HCT116 (cell line): ENCODE results near the gene FLNB. TPM values are rescaled to one million over a fixed set of nuclear protein-coding genes. Genes with fewer than 3 reads are reported as not detected.
"Not testable (repeated sequence)": the region's sequence is repeated elsewhere in the genome, so short reads cannot be mapped to it uniquely, and the experiment has no call there.

Experiments used
- ATAC-seq: fragments of 200-7000 bp; cut with Tn5 transposase; 2 replicates; pipeline ENCODE4 v1.9.1; 2020; ENCODE audit warnings: mild to moderate bottlenecking, moderate library complexity
- BruUV-seq: library from RNA; stranded (reverse); fragments of 400-500 nt; replicated peaks from 2 replicates; lab custom pipeline; 2021; lab: Mats Ljungman, UMichigan
- CTCF ChIA-PET: fragments of 300-600 bp; sonication (Branson Sonifier 250); formaldehyde crosslinking; loops from one replicate; lab custom pipeline; 2021; ENCODE audit warnings: antibody characterized with exemption; lab: Charles Lee
- POLR2A ChIA-PET: fragments of 300-600, 350-600 bp; sonication (Branson Sonifier 250); formaldehyde crosslinking; loops from one replicate; lab custom pipeline; 2021; ENCODE audit warnings: antibody characterized with exemption; lab: Charles Lee
- RAD21 ChIA-PET, 2 experiments: fragments of 300-600 bp; sonication (Branson Sonifier 250); formaldehyde crosslinking; loops; one replicate each; lab custom pipeline; 2023; ENCODE audit warnings: low total read pairs in 2 of 2; ENCODE audit not compliant: uncharacterized antibody in 2 of 2, unreplicated experiment in 2 of 2, low non-redundant PET in 1 of 2; lab: Charles Lee
- DNase-seq: peaks from one replicate; pipeline ENCODE4 v3.0.0-alpha.2; 2010; ENCODE audit warnings: low read depth, low spot score
- H2AFZ ChIP-seq: fragments of 200-600 bp; shearing (Covaris generic), sonication (generic); 2 replicates; pipeline ENCODE4 v1.6.1; 2017; ENCODE audit warnings: low read depth, mixed run types, mixed read lengths, antibody characterized with exemption, low read length; ENCODE audit not compliant: poor library complexity, severe bottlenecking
- H3K27ac ChIP-seq: 2 replicates; pipeline ENCODE4 v1.5.1; 2012; ENCODE audit warnings: low read depth, low read length
- H3K27me3 ChIP-seq: fragments of 200-600 bp; sonication (generic); 2 replicates; pipeline ENCODE4 v1.6.1; 2016; ENCODE audit warnings: mixed run types, low read length, mixed read lengths; ENCODE audit not compliant: insufficient read depth
- H3K36me3 ChIP-seq, 2 experiments: fragments of 200-500 bp in 1 of 2; fragments of 200-600 bp in 1 of 2; sonication (Bioruptor generic) in 1 of 2; sonication (generic) in 1 of 2; 2 replicates each; pipeline versions ENCODE4 v1.5.1 to v1.6.1; 2014 to 2016; ENCODE audit warnings: low read length in 2 of 2, inconsistent platforms in 1 of 2, mixed read lengths in 1 of 2, mixed run types in 1 of 2; ENCODE audit not compliant: insufficient read depth in 2 of 2, control insufficient read depth in 1 of 2
- H3K4me1 ChIP-seq, 2 experiments: fragments of 200-600 bp in 1 of 2; sonication (generic) in 1 of 2; 2 replicates each; pipeline versions ENCODE4 v1.5.1 to v1.6.1; 2012 to 2017; ENCODE audit warnings: low read length in 2 of 2, inconsistent platforms in 1 of 2, mild to moderate bottlenecking in 1 of 2, mixed read lengths in 1 of 2, mixed run types in 1 of 2, moderate library complexity in 1 of 2; ENCODE audit not compliant: insufficient read depth in 2 of 2, control insufficient read depth in 1 of 2
- H3K4me2 ChIP-seq: fragments of 200-600 bp; sonication (generic); 2 replicates; pipeline ENCODE4 v1.6.1; 2017; ENCODE audit warnings: mixed run types, low read length, mixed read lengths
- H3K4me3 ChIP-seq, 2 experiments: fragments of 200-600 bp in 1 of 2; sonication (generic) in 1 of 2; replicated peaks in 1 of 2; 2 replicates each; pipeline ENCODE4 v1.5.1; 2011 to 2016; ENCODE audit warnings: low read length in 2 of 2, control low read depth in 1 of 2, low read depth in 1 of 2, mild to moderate bottlenecking in 1 of 2, mixed read lengths in 1 of 2, mixed run types in 1 of 2
- H3K79me2 ChIP-seq: fragments of 200-600 bp; sonication (generic); 2 replicates; pipeline ENCODE4 v1.6.1; 2017; ENCODE audit warnings: mild to moderate bottlenecking, mixed run types, low read length, moderate library complexity, mixed read lengths; ENCODE audit not compliant: insufficient read depth
- H3K9ac ChIP-seq: fragments of 200-600 bp; sonication (generic); 2 replicates; pipeline ENCODE4 v1.6.1; 2016; ENCODE audit warnings: low read length, mixed read lengths
- H3K9me2 ChIP-seq: fragments of 200-600 bp; sonication (generic), shearing (Covaris generic); 2 replicates; pipeline ENCODE4 v1.6.1; 2017; ENCODE audit warnings: mixed run types, mild to moderate bottlenecking, moderate library complexity; ENCODE audit not compliant: insufficient read depth
- H3K9me3 ChIP-seq, 2 experiments: fragments of 200-500 bp in 1 of 2; fragments of 200-600 bp in 1 of 2; sonication (Bioruptor generic) in 1 of 2; sonication (generic) in 1 of 2; 2 replicates each; pipeline ENCODE4 v1.6.1; 2014 to 2017; ENCODE audit warnings: low read length in 2 of 2, mixed read lengths in 2 of 2, inconsistent platforms in 1 of 2, low read depth in 1 of 2, mild to moderate bottlenecking in 1 of 2, mixed run types in 1 of 2, moderate library complexity in 1 of 2; ENCODE audit not compliant: control insufficient read depth in 1 of 2, insufficient read depth in 1 of 2
- H4K20me1 ChIP-seq: fragments of 200-600 bp; sonication (generic), shearing (Covaris generic); 2 replicates; pipeline ENCODE4 v1.6.1; 2017; ENCODE audit warnings: mixed run types, mild to moderate bottlenecking, moderate library complexity; ENCODE audit not compliant: insufficient read depth
- ATF3 ChIP-seq: IDR thresholded peaks from 2 replicates; pipeline ENCODE4 v1.6.1; 2012
- CBX3 ChIP-seq: IDR thresholded peaks from 2 replicates; pipeline ENCODE4 v1.6.1; 2012; ENCODE audit warnings: low read depth
- CEBPB ChIP-seq: IDR thresholded peaks from 2 replicates; pipeline ENCODE4 v1.6.1; 2012; ENCODE audit warnings: low read depth
- CTCF ChIP-seq, 3 experiments: fragments of 200-600 bp in 1 of 3; sonication (generic) in 1 of 3; IDR thresholded peaks in 2 of 3; conservative IDR thresholded peaks in 1 of 3; 2 replicates each; pipeline ENCODE4 v1.5.1; 2012 to 2017; ENCODE audit warnings: low read depth in 2 of 3, low read length in 2 of 3, antibody characterized with exemption in 1 of 3, borderline replicate concordance in 1 of 3, control low read depth in 1 of 3, mild to moderate bottlenecking in 1 of 3, mixed read lengths in 1 of 3, mixed run types in 1 of 3, moderate library complexity in 1 of 3; ENCODE audit not compliant: insufficient read depth in 1 of 3
- EZH2 ChIP-seq: fragments of 200-600 bp; sonication (generic); IDR thresholded peaks from 2 replicates; pipeline ENCODE4 v1.6.1; 2017; ENCODE audit warnings: antibody characterized with exemption, mixed run types
- EZH2phosphoT487 ChIP-seq: fragments of 200-600 bp; IDR thresholded peaks from 2 replicates; pipeline ENCODE4 v1.6.1; 2018; ENCODE audit warnings: antibody characterized with exemption, borderline replicate concordance
- FOSL1 ChIP-seq: IDR thresholded peaks from 2 replicates; pipeline ENCODE4 v1.6.1; 2012; ENCODE audit warnings: low read depth
- MAX ChIP-seq: IDR thresholded peaks from 2 replicates; pipeline ENCODE4 v1.6.1; 2012
- POLR2AphosphoS5 ChIP-seq: IDR thresholded peaks from 2 replicates; pipeline ENCODE4 v1.6.1; 2011; ENCODE audit warnings: mild to moderate bottlenecking, low read depth, low read length, moderate library complexity
- RAD21 ChIP-seq: IDR thresholded peaks from 2 replicates; pipeline ENCODE4 v1.6.1; 2012; ENCODE audit warnings: low read depth, mild to moderate bottlenecking
- SIN3A ChIP-seq: IDR thresholded peaks from 2 replicates; pipeline ENCODE4 v1.6.1; 2012; ENCODE audit warnings: low read depth
- SRF ChIP-seq: IDR thresholded peaks from 2 replicates; pipeline ENCODE4 v1.6.1; 2012; ENCODE audit warnings: low read depth
- TCF7L2 ChIP-seq: IDR thresholded peaks from 2 replicates; pipeline ENCODE4 v1.7.0; 2011; ENCODE audit warnings: borderline replicate concordance, inconsistent platforms; ENCODE audit not compliant: insufficient read depth, insufficient read length; ENCODE audit errors: extremely low read depth
- YY1 ChIP-seq: IDR thresholded peaks from 2 replicates; pipeline ENCODE4 v1.6.1; 2011; ENCODE audit warnings: low read length, low read depth, moderate library complexity, mild to moderate bottlenecking; ENCODE audit not compliant: insufficient replicate concordance; ENCODE audit errors: extremely low read depth
- ZNF274 ChIP-seq: fragments of 200-500 bp; sonication (Bioruptor generic); IDR thresholded peaks from 2 replicates; pipeline ENCODE4 v1.6.1; 2014; ENCODE audit warnings: mild to moderate bottlenecking, low read depth, low read length, inconsistent platforms
- intact Hi-C: fragments of 100-400 bp; cut with micrococcal nuclease; formaldehyde crosslinking; loops from 2 replicates; pipeline ENCODE4 v1.10.0; 2022
- total RNA-seq: library from RNA; stranded (reverse); gene quantifications from one replicate; pipeline ENCODE4 v1.2.1, GENCODE V29; 2021; ENCODE audit not compliant: unreplicated experiment

FLNB gene
- total RNA-seq, 1 experiment from 2014 or later, result 116 TPM

- RAD21 ChIA-PET, result no interaction called here
- H3K4me1 ChIP-seq, result no peaks in the 10 kb centered on the region
- intact Hi-C loops, result no loop called here
- no TSS peak for BruUV-seq
- DNase-seq (no peak), ATAC-seq (no peak)
- TF ChIP-seq ATF3 (no peak), MAX (no peak), SRF (no peak), EZH2phosphoT487 (no peak), SIN3A (no peak), TCF7L2 (no peak), CEBPB (no peak), POLR2AphosphoS5 (no peak), FOSL1 (no peak), YY1 (no peak), CBX3 (no peak), EZH2 (no peak), RAD21 (no peak), ZNF274 (no peak), CTCF (IDR thresholded peaks at IDR 0.05 in 2 of 3, conservative IDR thresholded peaks at IDR 0.05 in 1 of 3; ENCODE audit: borderline replicate concordance in 1 of 3, insufficient read depth in 1 of 3, low read depth in 2 of 3, low read length in 2 of 3) (no peak)
- no peaks in the 10 kb centered on the region for H3K36me3 ChIP-seq
- H3K27ac ChIP-seq, result no peak overlapping the region
- H3K4me2 ChIP-seq, result no peak overlapping the region
- no peaks in the 10 kb centered on the region for H4K20me1 ChIP-seq
- H3K27me3 ChIP-seq, result no peaks in the 10 kb centered on the region
- CTCF ChIA-PET, result interaction anchor here (1.4 kb wide), 1 partner anchor 16 kb away, joined by 7 read pairs; no protein-coding TSS in a partner anchor
- no peaks in the 10 kb centered on the region for H3K9me3 ChIP-seq
- no peak overlapping the region for H3K4me3 ChIP-seq
- no peak overlapping the region for H2AFZ ChIP-seq
- H3K9me2 ChIP-seq, result no peaks in the 10 kb centered on the region
- H3K79me2 ChIP-seq, result no peaks in the 10 kb centered on the region
- no peak overlapping the region for H3K9ac ChIP-seq
- POLR2A ChIA-PET, result no interaction called here
These were observed 192.7 kb downstream of the FLNB start for GRCh38 chr3:58200846-58201355.

- H3K79me2 ChIP-seq, DNase-seq, H3K27ac ChIP-seq, H2AFZ ChIP-seq, H3K4me1 ChIP-seq, POLR2A ChIA-PET, H3K9ac ChIP-seq, BruUV-seq, H4K20me1 ChIP-seq, ATAC-seq, RAD21 ChIA-PET, H3K9me3 ChIP-seq, H3K4me3 ChIP-seq, H3K27me3 ChIP-seq, H3K9me2 ChIP-seq, H3K4me2 ChIP-seq, intact Hi-C loops, H3K36me3 ChIP-seq: not testable (repeated sequence)
- CTCF ChIA-PET, result interaction anchor here (1.4 kb wide), 1 partner anchor 16 kb away, joined by 7 read pairs; no protein-coding TSS in a partner anchor
These were observed 193.2 kb downstream of the FLNB start for GRCh38 chr3:58201451-58201850.
